GM13976 (cell line): Measurements from ENCODE around the gene CDK5RAP1.

ENCODE experiments used
- DNase-seq: peaks from one replicate; pipeline ENCODE4 v3.0.0; 2012; ENCODE audit warnings: low spot score
- in situ Hi-C: fragments of 300-500 bp; cut with MboI; formaldehyde crosslinking; loops from one replicate; pipeline ENCODE4 v1.12.0; 2022; ENCODE audit warnings: low sequenced_read_pairs, mixed read lengths, inconsistent platforms; ENCODE audit not compliant: unreplicated experiment
- TF ChIP-seq, protein P1 (sequence below): IDR thresholded peaks from 2 replicates; pipeline ENCODE4 v1.5.1; 2012; ENCODE audit warnings: borderline replicate concordance, mild to moderate bottlenecking; ENCODE audit not compliant: insufficient read depth; ENCODE audit errors: extremely low read depth, missing control alignments, control extremely low read depth

Gene CDK5RAP1

DNA sequence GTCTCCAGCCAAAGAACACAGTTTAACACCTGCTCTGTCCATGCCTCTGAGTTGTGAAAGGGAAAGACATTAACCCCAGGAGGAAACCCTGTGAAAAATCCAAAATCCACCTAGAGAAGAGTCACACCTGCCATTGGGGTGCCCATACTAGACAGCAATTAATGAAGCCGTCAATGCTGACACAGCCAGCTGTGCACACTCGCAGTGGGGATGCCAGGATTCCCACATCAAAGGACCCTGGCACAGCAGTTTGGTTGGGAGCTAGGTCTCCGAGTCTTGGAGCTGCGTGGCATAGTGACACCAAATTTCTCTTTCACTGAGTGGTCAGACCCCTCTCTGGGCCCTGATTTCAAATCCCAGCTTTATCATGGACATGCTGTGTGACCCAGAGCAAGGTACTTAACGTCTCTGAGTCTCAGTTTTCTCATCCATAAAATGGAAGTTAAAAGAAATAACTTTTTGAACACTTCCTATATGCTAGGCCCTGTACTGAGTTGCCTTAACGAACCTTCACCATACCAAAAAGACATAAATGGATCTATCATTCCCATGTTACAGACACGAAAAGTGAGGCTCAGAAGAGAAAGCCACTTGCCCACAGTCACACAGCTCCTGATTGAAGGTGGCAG, 87.5 kb downstream of the CDK5RAP1 start:
- TF ChIP-seq, protein P1, sequence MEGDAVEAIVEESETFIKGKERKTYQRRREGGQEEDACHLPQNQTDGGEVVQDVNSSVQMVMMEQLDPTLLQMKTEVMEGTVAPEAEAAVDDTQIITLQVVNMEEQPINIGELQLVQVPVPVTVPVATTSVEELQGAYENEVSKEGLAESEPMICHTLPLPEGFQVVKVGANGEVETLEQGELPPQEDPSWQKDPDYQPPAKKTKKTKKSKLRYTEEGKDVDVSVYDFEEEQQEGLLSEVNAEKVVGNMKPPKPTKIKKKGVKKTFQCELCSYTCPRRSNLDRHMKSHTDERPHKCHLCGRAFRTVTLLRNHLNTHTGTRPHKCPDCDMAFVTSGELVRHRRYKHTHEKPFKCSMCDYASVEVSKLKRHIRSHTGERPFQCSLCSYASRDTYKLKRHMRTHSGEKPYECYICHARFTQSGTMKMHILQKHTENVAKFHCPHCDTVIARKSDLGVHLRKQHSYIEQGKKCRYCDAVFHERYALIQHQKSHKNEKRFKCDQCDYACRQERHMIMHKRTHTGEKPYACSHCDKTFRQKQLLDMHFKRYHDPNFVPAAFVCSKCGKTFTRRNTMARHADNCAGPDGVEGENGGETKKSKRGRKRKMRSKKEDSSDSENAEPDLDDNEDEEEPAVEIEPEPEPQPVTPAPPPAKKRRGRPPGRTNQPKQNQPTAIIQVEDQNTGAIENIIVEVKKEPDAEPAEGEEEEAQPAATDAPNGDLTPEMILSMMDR, result no peak

DNA sequence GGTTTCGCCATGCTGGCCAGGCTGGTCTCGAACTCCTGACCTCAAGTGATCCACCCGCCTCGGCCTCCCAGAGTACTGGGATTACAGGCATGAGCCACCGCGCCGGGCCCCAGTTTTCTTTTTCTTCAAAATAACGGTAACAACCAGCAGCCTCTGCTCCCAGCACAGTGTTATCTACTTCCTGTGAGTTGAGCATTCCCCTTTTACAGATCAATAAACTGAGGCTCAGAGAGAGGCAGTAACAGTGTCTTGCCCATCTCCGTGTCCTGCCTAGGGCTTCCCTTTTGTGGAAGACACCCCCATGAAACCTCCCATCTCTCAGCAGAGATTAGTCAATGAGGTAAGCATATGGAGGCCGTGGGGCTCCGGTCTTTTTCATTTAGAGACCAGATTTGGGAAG, 88.7 kb downstream of the CDK5RAP1 start:
- in situ Hi-C loops, result no loop called here
- TF ChIP-seq, protein P1, result no peak
- no peak for DNase-seq

More for the DNA sequence above, 87.5 kb downstream of the CDK5RAP1 start:
- in situ Hi-C loops, result no loop called here
- DNase-seq, result no peak

DNA sequence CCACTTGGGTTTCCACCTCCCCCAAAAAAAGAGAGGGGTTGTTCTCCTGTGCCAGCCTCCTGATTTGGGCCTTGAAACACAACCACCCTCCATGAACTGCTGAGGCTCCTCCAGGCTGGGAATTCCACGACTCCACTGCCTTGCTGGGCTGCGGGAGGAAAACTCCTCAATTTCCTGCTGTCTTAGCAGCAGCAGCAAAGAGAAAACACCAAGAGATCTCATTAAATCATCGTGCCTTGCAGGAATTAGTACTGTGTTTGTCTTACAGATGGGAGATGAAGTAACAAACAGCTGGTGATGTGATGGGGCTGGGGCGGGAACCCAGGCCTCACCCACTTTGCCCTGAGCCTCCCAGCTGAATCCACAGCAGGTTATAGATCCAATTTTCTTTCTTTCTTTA, 89.3 kb downstream of the CDK5RAP1 start:
- in situ Hi-C loops, result no loop called here
- no peak for DNase-seq
- TF ChIP-seq, protein P1, result no peak

DNA sequence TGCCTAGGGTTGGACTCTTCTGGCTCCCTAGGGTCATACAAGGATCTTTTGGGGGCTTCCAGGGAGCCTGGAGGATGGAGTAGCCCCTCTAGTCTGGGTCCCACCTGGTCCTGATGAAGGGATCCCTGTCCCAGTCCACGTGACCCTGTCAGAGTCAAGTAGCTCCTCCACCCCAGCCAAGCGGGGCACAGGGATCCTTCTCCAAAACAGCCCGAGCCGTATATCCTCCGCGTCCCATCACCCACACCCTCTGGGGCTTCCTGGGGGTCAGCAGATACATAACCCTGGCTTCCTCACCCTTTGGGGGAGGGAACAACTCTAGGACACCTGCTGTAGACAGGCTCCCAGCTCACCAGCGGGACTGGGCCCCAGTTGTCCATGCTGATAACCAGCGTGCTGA, 90.3 kb downstream of the CDK5RAP1 start:
- in situ Hi-C loops, result no loop called here
- TF ChIP-seq, protein P1, result no peak
- no peak for DNase-seq

DNA sequence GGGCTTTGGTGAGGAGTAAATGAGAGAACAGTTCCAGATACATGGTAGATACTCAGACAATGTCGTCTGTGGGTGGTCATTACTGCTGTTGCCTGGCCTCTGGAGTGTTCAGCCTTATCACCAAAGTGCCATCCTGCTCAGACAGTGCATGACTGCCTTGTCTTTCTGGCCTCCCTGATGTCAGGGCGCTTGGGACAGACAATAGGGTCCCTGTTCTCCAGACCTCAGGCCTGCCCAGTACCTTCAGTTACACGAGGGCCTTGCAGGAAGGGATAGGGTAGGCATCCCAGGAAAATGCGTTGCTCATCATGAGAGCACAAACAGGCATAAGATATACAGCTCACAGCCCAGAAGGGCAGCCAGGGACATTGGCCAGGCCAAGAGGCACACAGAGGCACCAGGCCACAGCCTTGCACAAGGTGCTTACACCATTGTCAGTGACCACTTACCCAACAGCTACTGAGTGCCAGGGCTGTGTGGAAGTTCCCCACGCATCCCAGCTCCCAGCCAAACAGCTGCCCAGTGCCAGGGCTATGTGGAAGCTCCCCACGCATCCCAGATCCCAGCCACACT, 90.9 kb downstream of the CDK5RAP1 start:
- DNase-seq, result no peak
- TF ChIP-seq, protein P1, result no peak
- in situ Hi-C loops, result no loop called here

DNA sequence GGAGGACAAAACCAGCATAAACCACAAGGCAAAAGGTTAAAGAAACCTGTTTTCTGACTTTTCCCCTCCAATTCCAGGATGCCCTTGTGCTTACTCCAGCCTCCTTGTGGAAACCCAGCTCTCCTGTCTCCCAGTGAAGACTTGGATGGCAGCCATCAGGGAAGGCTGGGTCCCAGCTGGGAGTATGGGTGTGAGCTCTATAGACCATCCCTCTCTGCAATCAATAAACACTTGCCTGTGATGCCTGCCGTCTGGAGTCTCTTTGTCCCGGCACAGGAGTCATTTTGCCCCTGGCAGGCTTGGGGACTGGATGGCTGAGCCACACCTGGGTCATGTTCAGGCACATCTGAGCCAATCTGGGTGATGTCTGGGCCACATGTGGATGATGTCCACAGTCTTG, 91.7 kb downstream of the CDK5RAP1 start:
- TF ChIP-seq, protein P1, result no peak
- in situ Hi-C loops, result no loop called here
- no peak for DNase-seq
